K562 (cell line): ENCODE data around the gene MXRA7. TPM values are rescaled to one million over a fixed set of nuclear protein-coding genes. Genes with fewer than 3 reads are reported as not detected.

Experiments used
- ARID1B ChIP-seq: fragments of 450-650 bp; IDR thresholded peaks from 2 replicates; pipeline ENCODE4 v1.6.1; 2016; ENCODE audit warnings: antibody characterized with exemption, mild to moderate bottlenecking, inconsistent platforms
- ARID2 ChIP-seq: fragments of 450-650 bp; IDR thresholded peaks from 2 replicates; pipeline ENCODE4 v1.6.1; 2017; ENCODE audit warnings: antibody characterized with exemption, mild to moderate bottlenecking
- C11orf30 ChIP-seq: fragments of 450-650 bp; IDR thresholded peaks from 2 replicates; pipeline ENCODE4 v1.6.1; 2016; ENCODE audit warnings: low read depth, mild to moderate bottlenecking
- CBFB ChIP-seq: sonication (generic); formaldehyde crosslinking; IDR thresholded peaks from 2 replicates; pipeline ENCODE4 v1.4.0; 2020; ENCODE audit warnings: mild to moderate bottlenecking, missing genetic modification reagents
- CHD2 ChIP-seq: IDR thresholded peaks from 2 replicates; pipeline ENCODE4 v1.6.1; 2011; ENCODE audit warnings: low read depth, low read length
- CHD4 ChIP-seq: fragments of 200-600 bp; sonication (generic); IDR thresholded peaks from 3 replicates; pipeline ENCODE4 v1.6.1; 2012; ENCODE audit warnings: low read depth, mild to moderate bottlenecking, mixed read lengths, low read length, inconsistent platforms; ENCODE audit not compliant: insufficient read depth, insufficient replicate concordance, poor library complexity, severe bottlenecking
- EP400 ChIP-seq: fragments of 450-650 bp; IDR thresholded peaks from 2 replicates; pipeline ENCODE4 v1.6.1; 2017; ENCODE audit warnings: antibody characterized with exemption, mild to moderate bottlenecking, moderate library complexity
- JUNB ChIP-seq: fragments of 450-650 bp; formaldehyde crosslinking; conservative IDR thresholded peaks from 2 replicates; pipeline ENCODE4 v1.4.0; 2020; ENCODE audit warnings: mild to moderate bottlenecking
- KAT2B ChIP-seq: IDR thresholded peaks from one replicate; pipeline ENCODE4 v1.6.1; 2012; ENCODE audit warnings: low read depth, mild to moderate bottlenecking, control low read depth, inconsistent platforms, low read length, moderate library complexity
- MEIS2 ChIP-seq: fragments of 450-650 bp; IDR thresholded peaks from 2 replicates; pipeline ENCODE4 v1.6.1; 2014; ENCODE audit warnings: mild to moderate bottlenecking; ENCODE audit not compliant: partially characterized antibody
- MXI1 ChIP-seq: IDR thresholded peaks from 2 replicates; pipeline ENCODE4 v1.6.1; 2011; ENCODE audit warnings: low read depth, mild to moderate bottlenecking, improper control_type of control experiment, low read length
- NFE2 ChIP-seq: IDR thresholded peaks from 2 replicates; pipeline ENCODE4 v1.6.1; 2014; ENCODE audit warnings: antibody characterized with exemption, low read depth
- NFIC ChIP-seq: fragments of 450-650 bp; IDR thresholded peaks from 2 replicates; pipeline ENCODE4 v1.6.1; 2017; ENCODE audit warnings: mild to moderate bottlenecking, inconsistent platforms
- PTBP1 ChIP-seq: fragments of 200-400 bp; formaldehyde crosslinking; IDR thresholded peaks from 2 replicates; pipeline ENCODE4 v1.6.1; 2017; ENCODE audit warnings: low read depth, low read length
- PTRF ChIP-seq: fragments of 450-650 bp; IDR thresholded peaks from 2 replicates; pipeline ENCODE4 v1.6.1; 2016; ENCODE audit warnings: mild to moderate bottlenecking, missing genetic modification characterization, missing compliant biosample characterization
- RBM39 ChIP-seq: fragments of 200-400 bp; formaldehyde crosslinking; optimal IDR thresholded peaks from 2 replicates; pipeline ENCODE3; 2018; ENCODE audit warnings: low read depth, low read length
- SIN3B ChIP-seq: fragments of 450-650 bp; IDR thresholded peaks from 2 replicates; pipeline ENCODE4 v1.6.1; 2017; ENCODE audit warnings: low read depth, mild to moderate bottlenecking, moderate library complexity
- SNIP1 ChIP-seq: fragments of 450-650 bp; IDR thresholded peaks from 2 replicates; pipeline ENCODE4 v1.7.1; 2017; ENCODE audit warnings: low read depth, mild to moderate bottlenecking
- ZBTB49 ChIP-seq: sonication (generic); formaldehyde crosslinking; IDR thresholded peaks from 2 replicates; pipeline ENCODE4 v1.8.0; 2022; ENCODE audit warnings: missing genetic modification reagents, mild to moderate bottlenecking, borderline replicate concordance
- ZFP36 ChIP-seq: fragments of 150-350 bp; IDR thresholded peaks from 2 replicates; pipeline ENCODE4 v1.6.1; 2018; ENCODE audit warnings: low read length, low read depth; ENCODE audit not compliant: partially characterized antibody
- ZNF316 ChIP-seq: fragments of 450-650 bp; IDR thresholded peaks from 2 replicates; pipeline ENCODE4 v1.6.1; 2016
- ZNF77 ChIP-seq: fragments of 250-450 bp; sonication (Bioruptor Pico); IDR thresholded peaks from 2 replicates; pipeline ENCODE4 v1.5.0; 2020
- polyA plus RNA-seq, 8 experiments: library from polyadenylated mRNA; depleted of rRNA in 4 of 8; stranded (reverse) in 5 of 8; unstranded in 3 of 8; fragments of >200 nt; fragmentation: Nextera tagmentation in 2 of 8; fragmentation: Illumina TruSeq in 1 of 8; extraction: Ambion mirVana in 2 of 8; extraction: Trizol in 1 of 8; gene quantifications; 2 replicates each; pipeline versions ENCODE4 v1.2.1 to v1.2.3, GENCODE V29; 2011 to 2014; ENCODE audit warnings: inconsistent platforms in 1 of 8, missing spikeins in 1 of 8
- total RNA-seq, 7 experiments: library from RNA; depleted of rRNA in 6 of 7; stranded (reverse); fragments of >200 nt in 6 of 7; fragmentation: Illumina TruSeq in 2 of 7; extraction: Trizol in 2 of 7; gene quantifications; 2 replicates each; pipeline versions ENCODE4 v1.2.1 to v1.2.3, GENCODE V29; 2011 to 2021; ENCODE audit warnings: low replicate concordance in 1 of 7
- TF ChIP-seq, protein P1 (sequence below): fragments of 450-650 bp; IDR thresholded peaks from 2 replicates; pipeline ENCODE4 v1.6.1; 2016
- TF ChIP-seq, protein P2 (sequence below), 2 experiments: IDR thresholded peaks in 1 of 2; conservative IDR thresholded peaks in 1 of 2; 2 replicates each; pipeline ENCODE4 v1.6.1; 2016; ENCODE audit warnings: low read depth in 2 of 2, mild to moderate bottlenecking in 1 of 2, missing compliant biosample characterization in 1 of 2, missing genetic modification characterization in 1 of 2, moderate library complexity in 1 of 2

Gene MXRA7
- total and polyA plus RNA-seq, 9 of the 15 experiments (the other 6 are each of a cell fraction or from before 2014, with no cell fraction given), result 2.6 to 38.4 (median 14.3) TPM

- TF ChIP-seq RBM39, result no peak
- TF ChIP-seq MXI1, result peak; percentile 25; the same call in 1 of the 2 replicates
- peak; percentile 43 for TF ChIP-seq NFE2
- 0 out of 2 replicates have a peak, but pooled peaks have one; percentile 20 for TF ChIP-seq SIN3B
- 0 out of 2 replicates have a peak, but pooled peaks have one; percentile 21 for TF ChIP-seq EP400
- no peak for TF ChIP-seq CBFB (CRISPR knock-in tag)
- TF ChIP-seq CHD4, result no peak
- no peak for TF ChIP-seq ARID2
- TF ChIP-seq SNIP1, result no peak
- TF ChIP-seq C11orf30, result peak; percentile 47; the same call in 1 of the 2 replicates
- no peak for TF ChIP-seq KAT2B
- peak; percentile 70 for TF ChIP-seq ZNF316
- TF ChIP-seq ZNF77 (CRISPR knock-in tag), result no peak
- TF ChIP-seq, protein P1, sequence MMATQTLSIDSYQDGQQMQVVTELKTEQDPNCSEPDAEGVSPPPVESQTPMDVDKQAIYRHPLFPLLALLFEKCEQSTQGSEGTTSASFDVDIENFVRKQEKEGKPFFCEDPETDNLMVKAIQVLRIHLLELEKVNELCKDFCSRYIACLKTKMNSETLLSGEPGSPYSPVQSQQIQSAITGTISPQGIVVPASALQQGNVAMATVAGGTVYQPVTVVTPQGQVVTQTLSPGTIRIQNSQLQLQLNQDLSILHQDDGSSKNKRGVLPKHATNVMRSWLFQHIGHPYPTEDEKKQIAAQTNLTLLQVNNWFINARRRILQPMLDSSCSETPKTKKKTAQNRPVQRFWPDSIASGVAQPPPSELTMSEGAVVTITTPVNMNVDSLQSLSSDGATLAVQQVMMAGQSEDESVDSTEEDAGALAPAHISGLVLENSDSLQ, result peak; percentile 37; the same call in 1 of the 2 replicates
- no peak for TF ChIP-seq PTRF
- no peak for TF ChIP-seq CHD2
- TF ChIP-seq MEIS2, result peak; percentile 57
- TF ChIP-seq, protein P2, sequence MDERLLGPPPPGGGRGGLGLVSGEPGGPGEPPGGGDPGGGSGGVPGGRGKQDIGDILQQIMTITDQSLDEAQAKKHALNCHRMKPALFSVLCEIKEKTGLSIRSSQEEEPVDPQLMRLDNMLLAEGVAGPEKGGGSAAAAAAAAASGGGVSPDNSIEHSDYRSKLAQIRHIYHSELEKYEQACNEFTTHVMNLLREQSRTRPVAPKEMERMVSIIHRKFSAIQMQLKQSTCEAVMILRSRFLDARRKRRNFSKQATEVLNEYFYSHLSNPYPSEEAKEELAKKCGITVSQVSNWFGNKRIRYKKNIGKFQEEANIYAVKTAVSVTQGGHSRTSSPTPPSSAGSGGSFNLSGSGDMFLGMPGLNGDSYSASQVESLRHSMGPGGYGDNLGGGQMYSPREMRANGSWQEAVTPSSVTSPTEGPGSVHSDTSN (CRISPR knock-in tag; IDR thresholded peaks at IDR 0.05; ENCODE audit: low read depth), result no peak
- TF ChIP-seq, protein P2 (tag; conservative IDR thresholded peaks at IDR 0.05; ENCODE audit: low read depth), result peak; percentile 62
- TF ChIP-seq ARID1B, result no peak
- no peak for TF ChIP-seq JUNB (CRISPR knock-in tag)
- TF ChIP-seq NFIC, result peak; percentile 78
- no peak for TF ChIP-seq ZBTB49 (CRISPR knock-in tag)
- TF ChIP-seq ZFP36, result no peak
- no peak for TF ChIP-seq PTBP1
Observed at GRCh38 chr17:76740329-76741118, 29.8 kb upstream of the MXRA7 start (continued).
